Brain microvascular endothelial cell (primary cell): ENCODE measurements around the gene TMEM44.

Experiments used
- DNase-seq: peaks from one replicate; pipeline ENCODE4 v3.0.0-alpha.2; 2020
- H3K27ac ChIP-seq: fragments of 250-450 bp; sonication (Bioruptor Pico); 2 replicates; pipeline ENCODE4 v1.5.1; 2020; ENCODE audit warnings: mild to moderate bottlenecking, moderate library complexity
- H3K27me3 ChIP-seq: fragments of 250-450 bp; sonication (Bioruptor Pico); replicated peaks from 2 replicates; pipeline ENCODE4 v1.5.1; 2020; ENCODE audit warnings: mild to moderate bottlenecking
- H3K36me3 ChIP-seq: fragments of 250-450 bp; sonication (Bioruptor Pico); replicated peaks from 2 replicates; pipeline ENCODE4 v1.5.1; 2020; ENCODE audit warnings: mild to moderate bottlenecking
- H3K4me3 ChIP-seq: 2 replicates; pipeline ENCODE4 v1.5.1; 2011; ENCODE audit warnings: low read depth, mild to moderate bottlenecking, control low read depth, low read length, moderate library complexity
- in situ Hi-C: cut with HindIII; loops from 2 replicates; pipeline ENCODE4 v1.10.0; 2017; ENCODE audit warnings: low sequenced_read_pairs, low pct_ligation_motif_present
- TF ChIP-seq, protein P1 (sequence below): IDR thresholded peaks from 2 replicates; pipeline ENCODE4 v1.5.1; 2011; ENCODE audit warnings: low read depth, mild to moderate bottlenecking, moderate library complexity, low read length, control low read depth, inconsistent platforms; ENCODE audit errors: missing control alignments

Gene TMEM44

DNA sequence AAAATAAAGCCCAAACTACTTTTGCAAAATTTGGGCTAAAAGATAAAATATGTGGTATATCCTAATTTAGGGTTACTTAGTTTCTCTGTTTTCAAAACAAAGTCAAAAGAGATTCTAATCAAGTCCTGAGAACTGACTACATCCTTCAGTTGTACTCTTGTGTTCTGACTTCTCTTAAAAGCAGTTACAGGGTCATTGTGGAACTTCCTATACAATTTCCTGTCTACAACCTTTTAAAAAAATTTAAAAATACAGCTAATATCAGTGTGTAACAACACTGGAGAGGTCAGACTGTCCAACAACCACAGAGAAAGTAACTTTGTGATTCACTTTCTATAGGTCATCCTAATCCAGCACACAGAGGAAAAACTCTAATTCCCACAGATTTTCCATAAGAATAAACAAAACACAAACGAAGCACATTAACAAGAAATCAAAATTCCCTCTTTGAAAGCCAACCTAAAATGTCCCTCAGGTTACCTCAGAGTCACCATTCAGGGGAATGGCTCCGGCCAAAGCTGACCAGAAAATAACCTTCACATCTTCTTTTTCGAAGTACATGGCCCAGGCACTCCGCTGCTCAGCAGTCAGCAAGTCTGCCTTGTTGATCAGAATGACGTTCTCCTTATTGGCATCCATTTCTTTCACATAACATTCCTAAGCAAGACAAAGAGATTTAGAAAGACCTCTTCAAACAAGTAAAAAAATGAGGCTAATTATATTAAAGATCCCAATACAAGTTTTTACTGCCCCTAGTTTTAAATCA lies 25.4 kb upstream of the TMEM44 start:
- in situ Hi-C loops, result loop anchor here (25.0 kb wide), 1 partner anchor 454 kb away; no protein-coding TSS in a partner anchor
- no peak for DNase-seq
- H3K36me3 ChIP-seq, result peaks cover 26% of the 10 kb centered on the region
- TF ChIP-seq, protein P1, sequence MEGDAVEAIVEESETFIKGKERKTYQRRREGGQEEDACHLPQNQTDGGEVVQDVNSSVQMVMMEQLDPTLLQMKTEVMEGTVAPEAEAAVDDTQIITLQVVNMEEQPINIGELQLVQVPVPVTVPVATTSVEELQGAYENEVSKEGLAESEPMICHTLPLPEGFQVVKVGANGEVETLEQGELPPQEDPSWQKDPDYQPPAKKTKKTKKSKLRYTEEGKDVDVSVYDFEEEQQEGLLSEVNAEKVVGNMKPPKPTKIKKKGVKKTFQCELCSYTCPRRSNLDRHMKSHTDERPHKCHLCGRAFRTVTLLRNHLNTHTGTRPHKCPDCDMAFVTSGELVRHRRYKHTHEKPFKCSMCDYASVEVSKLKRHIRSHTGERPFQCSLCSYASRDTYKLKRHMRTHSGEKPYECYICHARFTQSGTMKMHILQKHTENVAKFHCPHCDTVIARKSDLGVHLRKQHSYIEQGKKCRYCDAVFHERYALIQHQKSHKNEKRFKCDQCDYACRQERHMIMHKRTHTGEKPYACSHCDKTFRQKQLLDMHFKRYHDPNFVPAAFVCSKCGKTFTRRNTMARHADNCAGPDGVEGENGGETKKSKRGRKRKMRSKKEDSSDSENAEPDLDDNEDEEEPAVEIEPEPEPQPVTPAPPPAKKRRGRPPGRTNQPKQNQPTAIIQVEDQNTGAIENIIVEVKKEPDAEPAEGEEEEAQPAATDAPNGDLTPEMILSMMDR, result no peak
- no peaks in the 10 kb centered on the region for H3K27me3 ChIP-seq
- no peak overlapping the region for H3K4me3 ChIP-seq
- H3K27ac ChIP-seq, result no peak overlapping the region

GRCh38 chr3:194657439-194657838 lies 24.2 kb upstream of the TMEM44 start:
- TF ChIP-seq, protein P1, result no peak
- DNase-seq, result no peak
- no peaks in the 10 kb centered on the region for H3K27me3 ChIP-seq
- H3K4me3 ChIP-seq, result no peak overlapping the region
- in situ Hi-C loops, result loop anchor here (25.0 kb wide), 1 partner anchor 455 kb away; no protein-coding TSS in a partner anchor
- H3K36me3 ChIP-seq, result peaks cover 31% of the 10 kb centered on the region
- H3K27ac ChIP-seq, result no peak overlapping the region

DNA sequence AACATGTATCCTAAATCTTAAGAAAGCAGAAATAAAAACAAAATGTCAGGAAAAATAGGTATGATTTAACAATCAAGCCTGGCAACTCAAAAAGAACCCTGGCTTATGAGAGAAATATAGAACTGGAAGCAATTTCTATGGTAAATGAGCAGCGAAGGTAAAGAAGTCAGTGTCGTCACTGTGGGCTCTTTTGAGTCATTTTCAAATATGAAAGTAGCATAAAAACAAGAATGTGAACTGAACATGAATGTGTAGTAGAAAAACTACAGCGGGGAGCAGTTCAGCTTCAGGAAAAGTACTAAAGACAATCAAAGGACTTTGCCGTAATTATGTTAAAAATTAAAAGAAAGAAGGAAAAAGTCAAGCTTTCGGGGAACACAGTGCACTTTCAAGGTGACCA lies 21.2 kb upstream of the TMEM44 start:
- peaks cover 46% of the 10 kb centered on the region for H3K36me3 ChIP-seq
- in situ Hi-C loops, result loop anchor here (25.0 kb wide), 1 partner anchor 458 kb away; no protein-coding TSS in a partner anchor

GRCh38 chr3:194647747-194648146 lies 14.5 kb upstream of the TMEM44 start:
- TF ChIP-seq, protein P1, result no peak
- Histone ChIP-seq H3K4me3 (no peak overlapping the region), H3K27me3 (no peaks in the 10 kb centered on the region), H3K36me3 (peaks cover 58% of the 10 kb centered on the region), H3K27ac (no peak overlapping the region)
- DNase-seq, result no peak
- in situ Hi-C loops, result no loop called here

More for the DNA sequence above, 21.2 kb upstream of the TMEM44 start:
- H3K4me3 ChIP-seq, result no peak overlapping the region
- H3K27me3 ChIP-seq, result no peaks in the 10 kb centered on the region
- TF ChIP-seq, protein P1, result no peak
- DNase-seq, result no peak
- H3K27ac ChIP-seq, result no peak overlapping the region

DNA sequence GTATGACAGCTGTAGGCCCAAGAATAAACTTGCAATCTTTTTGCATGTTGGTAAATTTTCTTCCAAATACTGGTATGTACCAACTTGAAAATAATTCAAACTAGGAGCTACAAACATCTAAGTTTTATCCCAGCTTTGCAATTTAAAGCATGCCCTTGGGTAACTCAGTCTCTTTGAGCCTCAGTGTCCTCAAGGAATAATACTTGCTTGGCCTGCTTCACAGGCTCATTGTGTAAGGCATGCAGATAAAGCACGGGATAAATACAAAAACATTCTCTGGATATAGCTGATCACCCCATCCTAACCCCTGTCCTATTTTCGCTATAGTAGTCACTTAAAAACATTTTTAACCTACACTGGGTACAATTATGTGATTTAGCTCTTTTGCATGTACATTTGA lies 9.6 kb upstream of the TMEM44 start:
- H3K27me3 ChIP-seq, result no peaks in the 10 kb centered on the region
- no peak overlapping the region for H3K27ac ChIP-seq
- in situ Hi-C loops, result no loop called here
- H3K4me3 ChIP-seq, result no peak overlapping the region
- peaks cover 35% of the 10 kb centered on the region for H3K36me3 ChIP-seq
- no peak for DNase-seq
- TF ChIP-seq, protein P1, result no peak
